GM21528 (cell line): ENCODE results near the gene ZNF577.

Experiments
- ATAC-seq: cut with Tn5 transposase; IDR thresholded peaks from one replicate; pipeline ENCODE4 v1.9.1; 2021; ENCODE audit warnings: mild to moderate bottlenecking, moderate library complexity; ENCODE audit not compliant: unreplicated experiment, low FRiP score

Gene ZNF577

GRCh38 chr19:51882518-51882917, 5.2 kb downstream of the ZNF577 start:
- no peak for ATAC-seq

DNA sequence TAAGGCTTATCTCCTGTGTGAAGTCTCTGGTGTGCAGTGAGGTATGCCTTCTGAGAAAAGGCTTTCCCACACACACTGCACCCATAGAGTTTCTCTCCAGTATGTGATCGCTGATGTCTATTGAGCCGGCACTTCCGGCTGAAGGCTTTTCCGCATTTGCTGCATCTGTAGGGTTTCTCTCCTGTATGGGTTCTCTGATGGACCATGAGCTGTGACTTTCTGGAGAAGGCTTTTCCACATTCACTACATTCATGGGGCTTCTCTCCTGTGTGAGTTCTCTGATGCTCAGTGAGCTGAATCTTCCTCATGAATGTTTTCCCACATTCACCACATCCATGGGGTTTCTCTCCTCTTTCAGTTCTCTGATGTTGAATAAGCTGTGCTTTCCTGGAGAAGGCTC, 14.7 kb downstream of the ZNF577 start:
- ATAC-seq: no peak

DNA sequence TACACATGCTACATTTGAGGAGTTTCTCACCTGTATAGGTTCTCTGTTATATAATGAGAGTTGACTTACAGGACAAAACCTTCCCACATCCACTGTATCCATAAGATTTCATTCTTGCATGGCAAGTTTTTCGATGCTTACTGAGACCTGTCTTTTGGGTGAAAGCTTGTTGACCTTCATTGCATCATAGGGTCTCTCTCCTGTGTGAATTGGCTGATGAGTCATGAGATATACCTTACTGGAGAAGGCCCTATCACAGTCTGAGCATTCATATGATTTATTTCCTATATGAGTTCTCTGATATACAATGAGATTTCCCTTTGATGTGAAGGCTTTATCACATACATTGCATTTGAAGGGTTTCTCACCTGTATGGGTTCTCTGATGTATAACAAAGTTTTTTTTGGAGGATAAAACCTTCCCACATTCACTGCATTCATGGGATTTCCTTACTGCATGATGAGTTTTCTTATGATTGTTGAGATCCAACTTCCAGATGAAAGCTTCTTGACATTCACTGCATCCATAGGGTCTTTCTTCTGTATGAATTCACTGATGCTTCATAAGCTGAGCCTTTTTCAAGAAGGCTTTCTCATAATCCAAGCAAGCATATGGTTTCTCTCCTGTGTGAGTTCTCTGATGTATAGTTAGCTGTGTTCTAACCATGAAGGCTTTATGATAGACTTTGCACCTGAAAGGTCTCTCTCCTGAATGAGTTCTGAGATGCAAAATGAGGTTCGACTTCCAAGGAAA, 25.7 kb downstream of the ZNF577 start:
- ATAC-seq: no peak

DNA sequence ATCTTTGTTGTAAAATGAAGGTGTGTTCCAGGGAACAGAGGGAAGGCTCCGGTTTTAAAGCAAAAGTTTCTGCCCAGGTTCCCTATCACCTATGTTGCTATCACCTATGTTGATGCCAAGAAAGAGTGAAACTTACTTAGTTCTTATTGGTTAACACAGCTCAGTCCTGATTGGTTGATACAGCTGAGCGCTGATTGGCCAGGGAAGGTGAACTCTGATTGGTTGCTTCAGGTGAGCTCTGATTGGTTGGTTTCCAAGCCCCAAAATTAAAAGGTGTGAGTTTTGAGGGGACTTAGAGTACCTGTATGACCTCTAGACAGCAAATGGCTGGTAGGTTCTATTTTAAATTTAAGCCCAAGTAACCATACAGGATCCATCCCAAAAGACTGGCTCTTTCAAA, 50.6 kb downstream of the ZNF577 start:
- no peak for ATAC-seq

DNA sequence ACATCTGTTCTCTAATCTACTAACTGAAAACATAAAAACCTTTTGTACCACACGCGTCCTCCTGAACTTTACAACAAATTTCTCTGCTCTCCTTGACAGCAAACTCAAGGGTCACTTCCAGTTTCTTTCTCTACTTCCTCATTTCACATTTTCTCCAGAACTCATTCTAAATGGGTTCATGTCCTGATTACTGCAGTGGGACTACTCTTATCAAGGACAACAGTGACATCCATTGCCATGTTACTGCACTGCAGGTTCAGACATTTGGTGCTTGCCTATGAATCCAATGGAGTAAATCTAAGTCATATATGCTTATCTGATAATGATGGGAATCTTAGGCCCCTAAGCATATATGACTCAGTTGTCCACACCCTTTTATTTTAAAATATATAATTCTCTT, 57.5 kb downstream of the ZNF577 start:
- ATAC-seq: no peak

DNA sequence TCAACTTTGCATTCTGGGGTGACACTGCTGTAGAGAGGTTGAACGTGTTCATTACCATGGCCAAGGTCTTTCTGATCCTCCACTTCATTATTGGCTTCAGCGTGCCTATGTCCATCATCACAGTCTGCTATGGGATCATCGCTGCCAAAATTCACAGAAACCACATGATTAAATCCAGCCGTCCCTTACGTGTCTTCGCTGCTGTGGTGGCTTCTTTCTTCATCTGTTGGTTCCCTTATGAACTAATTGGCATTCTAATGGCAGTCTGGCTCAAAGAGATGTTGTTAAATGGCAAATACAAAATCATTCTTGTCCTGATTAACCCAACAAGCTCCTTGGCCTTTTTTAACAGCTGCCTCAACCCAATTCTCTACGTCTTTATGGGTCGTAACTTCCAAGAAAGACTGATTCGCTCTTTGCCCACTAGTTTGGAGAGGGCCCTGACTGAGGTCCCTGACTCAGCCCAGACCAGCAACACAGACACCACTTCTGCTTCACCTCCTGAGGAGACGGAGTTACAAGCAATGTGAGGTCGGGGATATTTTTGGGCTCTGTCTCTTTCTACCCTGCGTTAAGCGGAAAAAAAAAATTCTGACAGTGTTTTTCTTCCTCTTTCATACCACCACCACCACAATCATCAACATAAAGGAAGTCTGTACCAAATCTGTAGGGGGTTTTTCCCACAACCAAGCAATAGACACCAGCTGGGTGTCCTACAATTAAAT, 63.3 kb downstream of the ZNF577 start:
- no peak for ATAC-seq

- no peak for ATAC-seq
These were observed 64.8 kb downstream of the ZNF577 start for GRCh38 chr19:51822946-51823345.

DNA sequence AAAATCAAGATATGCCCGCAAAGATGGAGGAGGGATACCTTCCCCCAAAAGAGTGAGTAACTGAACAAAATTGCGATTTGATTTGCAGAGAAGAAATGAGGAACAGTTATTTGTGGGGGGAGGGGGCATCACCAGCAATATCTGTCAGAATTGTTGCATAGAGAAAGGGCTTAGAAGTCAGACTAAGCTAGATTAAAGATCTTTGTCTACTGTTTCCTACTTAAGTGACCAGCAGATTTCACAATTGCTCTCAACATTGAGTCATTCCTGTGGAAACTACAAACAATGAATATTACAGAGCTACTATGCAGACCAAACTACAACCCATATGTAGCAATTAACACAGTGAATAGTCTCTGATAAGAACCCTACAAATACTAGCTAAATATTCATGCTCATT, 65.4 kb downstream of the ZNF577 start:
- no peak for ATAC-seq

GRCh38 chr19:51821921-51822320, 65.8 kb downstream of the ZNF577 start:
- ATAC-seq: no peak

GRCh38 chr19:51821456-51821855, 66.3 kb downstream of the ZNF577 start:
- no peak for ATAC-seq
